Heart right ventricle (tissue), 16 donors: Measurements from ENCODE around the gene ATG4B. TPM values are rescaled to one million over a fixed set of nuclear protein-coding genes. Genes with fewer than 3 reads are reported as not detected.

Experiments
- ATAC-seq, 8 donors: fragments of 200-7000 bp; cut with Tn5 transposase; one replicate each; pipeline ENCODE4 v1.9.1; 2020; ENCODE audit warnings: mild to moderate bottlenecking in 8 of 8, moderate library complexity in 8 of 8, moderate number of reproducible peaks in 1 of 8
- DNase-seq, 2 donors: peaks; one replicate each; pipeline ENCODE4 v3.0.0-alpha.2; 2020
- H3K27ac ChIP-seq, 10 donors: fragments of 200-600 bp; sonication (generic) in 2 of 10; one replicate each; pipeline versions ENCODE4 v1.5.0 to v1.8.0; 2020 to 2022; ENCODE audit warnings: mild to moderate bottlenecking in 3 of 10
- H3K27me3 ChIP-seq, 7 donors: fragments of 200-600 bp; one replicate each; pipeline ENCODE4 v1.8.0; 2021 to 2022; ENCODE audit warnings: mild to moderate bottlenecking in 2 of 7
- H3K36me3 ChIP-seq, 9 donors: fragments of 200-600 bp; sonication (generic) in 1 of 9; one replicate each; pipeline versions ENCODE4 v1.5.0 to v1.8.0; 2020 to 2022; ENCODE audit warnings: mild to moderate bottlenecking in 2 of 9
- H3K4me1 ChIP-seq, 9 donors: fragments of 200-600 bp; sonication (generic) in 1 of 9; one replicate each; pipeline versions ENCODE4 v1.5.0 to v1.8.0; 2020 to 2022; ENCODE audit warnings: mild to moderate bottlenecking in 4 of 9
- H3K4me3 ChIP-seq, 10 donors: fragments of 200-600 bp; sonication (generic) in 2 of 10; one replicate each; pipeline versions ENCODE4 v1.5.0 to v1.8.0; 2020 to 2022; ENCODE audit warnings: mild to moderate bottlenecking in 7 of 10, moderate library complexity in 2 of 10
- H3K9me3 ChIP-seq, 11 donors: fragments of 200-600 bp in 10 of 11; sonication (generic) in 2 of 11; one replicate each; pipeline versions ENCODE4 v1.5.0 to v1.8.0; 2013 to 2022; ENCODE audit warnings: mild to moderate bottlenecking in 2 of 11, control low read depth in 1 of 11, moderate library complexity in 1 of 11
- CTCF ChIP-seq, 9 donors: fragments of 200-600 bp; sonication (generic) in 2 of 9; IDR thresholded peaks; one replicate each; pipeline versions ENCODE4 v1.5.0 to v1.8.0; 2021 to 2022; ENCODE audit warnings: antibody characterized with exemption in 9 of 9, mild to moderate bottlenecking in 5 of 9, moderate library complexity in 1 of 9
- WGBS, 2 donors: extraction: QIAGEN DNeasy Blood & Tissue Kit; methylation state at CpG; one replicate each; pipeline ENCODE4 v1.1.7; 2013; ENCODE audit warnings: inconsistent platforms in 1 of 2; 5-methylcytosine and 5-hydroxymethylcytosine counted together
- intact Hi-C, 10 donors: fragments of 100-400 bp; cut with DNase I; formaldehyde crosslinking; loops; one replicate each; pipeline versions ENCODE4 v1.11.1 to v1.14.2; 2022
- polyA plus RNA-seq, 2 donors: library from polyadenylated mRNA; stranded (reverse); fragments of 200-250 nt; gene quantifications; one replicate each; pipeline ENCODE4 v1.2.3, GENCODE V29; 2013
- total RNA-seq, 10 donors: library from RNA; stranded (reverse); fragmentation: NEBNext Ultra II Directional in 3 of 10; extraction: Animal tissue kit (Norgen Biotek cat#: 25700) in 3 of 10; gene quantifications; one replicate each; pipeline versions ENCODE4 v1.2.1 to v1.2.4, GENCODE V29; 2021 to 2023
- donor health status: Arrhythmogenic right ventricular cardiomyopathy.
- donor health status: ischemic (EF 13 %, LVEDD 7.1; RV severe dilation, severe dysfunction).
- donor health status: healthy with polysubstance abuse.
- donor health status: DM: no; HTN: yes; CAD: no.
- donor health status: DM: no; HTN: no; CAD: no.
- donor health status: ischemic (EF 25% LVEDD 6.9; RV normal size, moderate dysfunction).
- donor health status: ischemic (EF 25% LVEDD 5.7; RV mildly dilated, moderate dysfunction).
- donor health status: healthy.
- donor health status: DM: yes; HTN: yes; CAD: no.
- donor health status: Ischemic cardiomyopathy.
- donor health status: ischemic (EF 35%, LVEDD 5.7; RV mildly dilated, moderate dysfunction).
- donor health status: nonischemic (EF 11% LVEDD 7.7; RV severe dilation, severe dysfunction).
- donor health status: DM: yes; HTN: yes; CAD: no.
- donor health status: PGD.
- donor health status: ischemic (EF 29% LVEDD 5.4; RV normal size, mild dysfunction).
- donor health status: nonischemic (EF 23%, LVEDD 6.1; RV moderate dilation, normal function).

The ATG4B gene
- total and polyA plus RNA-seq, 12 donors: 34.7 to 55.7 (median 42.8) TPM

- DNase-seq: no peak
- Histone ChIP-seq H3K4me1 (peaks cover 10 to 36% (median 28%) of the 10 kb centered on the region in 9 donors), H3K27me3 (no peaks in the 10 kb centered on the region), H3K27ac (peak overlapping the region in 9 of 10 donors; percentile 64 to 98 (median 93)), H3K9me3 (no peaks in the 10 kb centered on the region), H3K4me3 (peak overlapping the region; percentile 56 to 99 (median 89)), H3K36me3 (peaks cover 0 to 62% (median 13%) of the 10 kb centered on the region in 9 donors)
- TF ChIP-seq CTCF (IDR thresholded peaks at IDR 0.05): no peak
- ATAC-seq: peak in 2 of 8 donors; percentile 1 to 5
- 0 to 1% methylated on average over 32 to 37 of the region's 37 CpGs for WGBS, 2 donors
- intact Hi-C loops: loop anchor here in 3 of 10 donors (2.0 to 10.0 kb wide), 3 partner anchors 15 to 49 kb away; partner anchors contain the start of genes ATG4B (in 1 of the 3), D2HGDH (in 1 of the 3) and THAP4 (in 1 of the 3)
These were observed 48.8 kb downstream of the ATG4B start for GRCh38 chr2:241686324-241686649.

GRCh38 chr2:241686650-241687425 lies 49.3 kb downstream of the ATG4B start, which contains the start of gene DTYMK:
DTYMK (minus strand) TSS chr2:241686815; CDS start chr2:241686783, 32 bp downstream.
- Histone ChIP-seq H3K36me3 (peaks cover 0 to 62% (median 13%) of the 10 kb centered on the region in 9 donors), H3K4me1 (peaks cover 10 to 32% (median 25%) of the 10 kb centered on the region in 9 donors), H3K27me3 (no peaks in the 10 kb centered on the region), H3K9me3 (no peaks in the 10 kb centered on the region), H3K27ac (peak within 1 kb of the TSS; percentile 78 to 98 (median 93)), H3K4me3 (peak within 1 kb of the TSS; percentile 62 to 99 (median 89))
- 0% methylated on average over 97 to 102 of the region's 102 CpGs for WGBS, 2 donors
- ATAC-seq: peak; percentile 98 to 99 (median 99)
- TF ChIP-seq CTCF (IDR thresholded peaks at IDR 0.05): no peak
- DNase-seq: peak; percentile 96 to 97
- intact Hi-C loops: loop anchor here in 3 of 10 donors (2.0 to 10.0 kb wide), 3 partner anchors 14 to 50 kb away; partner anchors contain the start of genes ATG4B (in 1 of the 3), D2HGDH (in 1 of the 3) and THAP4 (in 1 of the 3)

- Histone ChIP-seq H3K27ac (no peak overlapping the region), H3K4me1 (peaks cover 10 to 32% (median 25%) of the 10 kb centered on the region in 9 donors), H3K9me3 (no peaks in the 10 kb centered on the region), H3K36me3 (peaks cover 0 to 62% (median 8%) of the 10 kb centered on the region in 9 donors), H3K27me3 (no peaks in the 10 kb centered on the region), H3K4me3 (no peak overlapping the region)
- DNase-seq (no peak), ATAC-seq (no peak)
- no peak for TF ChIP-seq CTCF (IDR thresholded peaks at IDR 0.05)
- 86 to 93% methylated on average over 10 of the region's 10 CpGs for WGBS, 2 donors
- intact Hi-C loops: loop anchor here in 2 of 10 donors (5.0 to 10.0 kb wide), 2 partner anchors 45 to 52 kb away; partner anchors contain the start of genes ATG4B (in 1 of the 2), D2HGDH (in 1 of the 2) and THAP4 (in 1 of the 2)
These were observed 51.8 kb downstream of the ATG4B start for GRCh38 chr2:241689306-241689705.

GRCh38 chr2:241690202-241690717 lies 52.8 kb downstream of the ATG4B start:
- WGBS, 2 donors: 79 to 87% methylated on average over 6 of the region's 6 CpGs
- H3K4me3 ChIP-seq: no peak overlapping the region
- H3K4me1 ChIP-seq: peaks cover 10 to 31% (median 24%) of the 10 kb centered on the region in 9 donors
- intact Hi-C loops: no loop called here
- DNase-seq: no peak
- no peak for ATAC-seq
- H3K36me3 ChIP-seq: peaks cover 0 to 62% (median 7%) of the 10 kb centered on the region in 9 donors
- no peak overlapping the region for H3K27ac ChIP-seq
- no peaks in the 10 kb centered on the region for H3K9me3 ChIP-seq
- no peaks in the 10 kb centered on the region for H3K27me3 ChIP-seq
- TF ChIP-seq CTCF (IDR thresholded peaks at IDR 0.05): no peak
